HepG2 (cell line): Measurements from ENCODE around the gene NDUFS6. TPM values are rescaled to one million over a fixed set of nuclear protein-coding genes. Genes with fewer than 3 reads are reported as not detected.

Experiments
- ATAC-seq: fragments of 200-7000 bp; cut with Tn5 transposase; 3 replicates; pipeline ENCODE4 v1.9.1; 2020; ENCODE audit warnings: mild to moderate bottlenecking, moderate library complexity
- BruUV-seq: library from RNA; stranded (reverse); fragments of 400-500 nt; replicated peaks from 2 replicates; lab custom pipeline; 2021; lab: Mats Ljungman, UMichigan
- CTCF ChIA-PET: fragments of 300-600 bp; formaldehyde crosslinking; extraction: SDS; loops from one replicate; lab custom pipeline; 2021; ENCODE audit warnings: low total read pairs, inconsistent platforms, low intra/inter-chr PET ratio; lab: Yijun Ruan, JAX
- POLR2A ChIA-PET: fragments of 350-600 bp; sonication (Branson Sonifier 250); formaldehyde crosslinking; loops from one replicate; lab custom pipeline; 2020; ENCODE audit warnings: antibody characterized with exemption, inconsistent platforms; lab: Yijun Ruan, JAX
- DNase-seq: peaks from one replicate; pipeline ENCODE4 v3.0.0-alpha.2; 2015; ENCODE audit warnings: low spot score
- FAIRE-seq: peaks from 3 replicates; lab custom pipeline; 2011; peaks lifted over from hg19 to GRCh38; lab: Jason Lieb, UNC
- H2AFZ ChIP-seq: one replicate; pipeline ENCODE4 v1.6.1; 2011; ENCODE audit warnings: low read length, inconsistent platforms
- H3K27ac ChIP-seq: fragments of 300-600 bp; 3 replicates; pipeline ENCODE4 v1.8.0; 2011; ENCODE audit warnings: mixed run types, mild to moderate bottlenecking, mixed read lengths, low read length, inconsistent platforms; ENCODE audit not compliant: insufficient read depth; ENCODE audit errors: extremely low read length
- H3K27me3 ChIP-seq, 2 experiments: fragments of 200-600 bp in 1 of 2; 2 replicates in 1 of 2; 3 replicates in 1 of 2; pipeline versions ENCODE4 v1.6.0 to v1.8.0; 2011; ENCODE audit warnings: low read length in 2 of 2, mild to moderate bottlenecking in 2 of 2, moderate library complexity in 2 of 2, inconsistent platforms in 1 of 2; ENCODE audit not compliant: insufficient read depth in 2 of 2, control insufficient read depth in 1 of 2
- H3K36me3 ChIP-seq, 2 experiments: fragments of 200-600 bp in 1 of 2; replicated peaks in 1 of 2; 2 replicates in 1 of 2; 3 replicates in 1 of 2; pipeline versions ENCODE4 v1.5.1 to v1.8.0; 2011; ENCODE audit warnings: low read length in 2 of 2, inconsistent platforms in 1 of 2; ENCODE audit not compliant: insufficient read depth in 2 of 2, control insufficient read depth in 1 of 2
- H3K4me1 ChIP-seq: 2 replicates; pipeline ENCODE4 v1.5.1; 2012; ENCODE audit warnings: low read length, inconsistent platforms; ENCODE audit not compliant: insufficient read depth
- H3K4me2 ChIP-seq: 2 replicates; pipeline ENCODE4 v1.6.0; 2011; ENCODE audit warnings: low read depth, low read length, inconsistent platforms
- H3K4me3 ChIP-seq, 3 experiments: fragments of 200-600 bp in 1 of 3; sonication (generic), shearing (Covaris generic) in 1 of 3; replicated peaks in 1 of 3; 2 replicates each; pipeline ENCODE4 v1.5.1; 2011 to 2016; ENCODE audit warnings: low read length in 3 of 3, inconsistent platforms in 2 of 3, low read depth in 2 of 3, mild to moderate bottlenecking in 2 of 3, control low read depth in 1 of 3, mixed read lengths in 1 of 3; ENCODE audit not compliant: insufficient read depth in 1 of 3
- H3K79me2 ChIP-seq: one replicate; pipeline ENCODE4 v1.6.1; 2011; ENCODE audit warnings: low read length, inconsistent platforms; ENCODE audit not compliant: insufficient read depth
- H3K9ac ChIP-seq: 2 replicates; pipeline ENCODE4 v1.6.0; 2011; ENCODE audit warnings: mild to moderate bottlenecking, low read depth, low read length, inconsistent platforms; ENCODE audit not compliant: insufficient read depth
- H3K9me3 ChIP-seq: 2 replicates; pipeline ENCODE4 v1.5.1; 2012; ENCODE audit warnings: mild to moderate bottlenecking, low read length
- H4K20me1 ChIP-seq: 2 replicates; pipeline ENCODE4 v1.6.0; 2011; ENCODE audit warnings: inconsistent platforms, mild to moderate bottlenecking, low read length, moderate library complexity; ENCODE audit not compliant: insufficient read depth
- KMT2B ChIP-seq: IDR thresholded peaks from 2 replicates; pipeline ENCODE4 v1.6.1; 2016; ENCODE audit warnings: missing genetic modification reagents, missing compliant biosample characterization
- MAFK ChIP-seq, 2 experiments: IDR thresholded peaks in 1 of 2; conservative IDR thresholded peaks in 1 of 2; 2 replicates each; pipeline ENCODE4 v1.6.1; 2011; ENCODE audit warnings: improper control_type of control experiment in 2 of 2, low read length in 2 of 2
- MEIS2 ChIP-seq: sonication (generic); formaldehyde crosslinking; IDR thresholded peaks from 2 replicates; pipeline ENCODE4 v1.9.0; 2021; ENCODE audit warnings: mild to moderate bottlenecking, missing genetic modification reagents
- NFE2L2 ChIP-seq: fragments of 150-350 bp; IDR thresholded peaks from 2 replicates; pipeline ENCODE4 v1.6.1; 2014; ENCODE audit warnings: low read length
- REL ChIP-seq: sonication (generic); formaldehyde crosslinking; conservative IDR thresholded peaks from 2 replicates; pipeline ENCODE4 v1.8.0; 2022; ENCODE audit warnings: mild to moderate bottlenecking, missing genetic modification reagents, moderate library complexity
- SRSF1 ChIP-seq: fragments of 200-400 bp; formaldehyde crosslinking; optimal IDR thresholded peaks from 2 replicates; pipeline ENCODE3; 2017; ENCODE audit warnings: mild to moderate bottlenecking, low read depth, low read length, moderate library complexity
- WGBS: methylation state at CpG from one replicate; pipeline ENCODE4 v1.1.6; 2017; ENCODE audit warnings: low lambda C conversion rate; 5-methylcytosine and 5-hydroxymethylcytosine counted together
- in situ Hi-C: cut with HindIII; loops from 2 replicates; pipeline ENCODE4 v1.10.0; 2017; ENCODE audit warnings: low pct_unique_long_range_greater_than_20kb; ENCODE audit not compliant: extremely low pct_ligation_motif_present
- intact Hi-C: fragments of 100-400 bp; cut with micrococcal nuclease; formaldehyde crosslinking; loops from one replicate; pipeline ENCODE4 v1.10.0; 2022; ENCODE audit not compliant: unreplicated experiment
- polyA plus RNA-seq, 8 experiments: library from polyadenylated mRNA; depleted of rRNA in 3 of 8; stranded (reverse) in 7 of 8; unstranded in 1 of 8; fragments of >200 nt; fragmentation: Illumina TruSeq in 4 of 8; extraction: Trizol in 4 of 8; gene quantifications; 2 replicates each; pipeline versions ENCODE4 v1.2.1 to v1.2.3, GENCODE V29; 2011 to 2016; ENCODE audit warnings: low read depth in 4 of 8, missing spikeins in 1 of 8, mixed read lengths in 1 of 8; ENCODE audit not compliant: insufficient read depth in 1 of 8
- total RNA-seq, 5 experiments: library from RNA; depleted of rRNA; stranded (reverse); fragments of >200 nt; fragmentation: Illumina TruSeq; extraction: Trizol; gene quantifications; 2 replicates each; pipeline ENCODE4 v1.2.3, GENCODE V29; 2016; ENCODE audit warnings: low read depth in 1 of 5

NDUFS6 gene
- total and polyA plus RNA-seq, 2 of the 13 experiments (the other 11 are each of a cell fraction or from before 2014, with no cell fraction given), result 23.7 to 50.4 TPM

DNA sequence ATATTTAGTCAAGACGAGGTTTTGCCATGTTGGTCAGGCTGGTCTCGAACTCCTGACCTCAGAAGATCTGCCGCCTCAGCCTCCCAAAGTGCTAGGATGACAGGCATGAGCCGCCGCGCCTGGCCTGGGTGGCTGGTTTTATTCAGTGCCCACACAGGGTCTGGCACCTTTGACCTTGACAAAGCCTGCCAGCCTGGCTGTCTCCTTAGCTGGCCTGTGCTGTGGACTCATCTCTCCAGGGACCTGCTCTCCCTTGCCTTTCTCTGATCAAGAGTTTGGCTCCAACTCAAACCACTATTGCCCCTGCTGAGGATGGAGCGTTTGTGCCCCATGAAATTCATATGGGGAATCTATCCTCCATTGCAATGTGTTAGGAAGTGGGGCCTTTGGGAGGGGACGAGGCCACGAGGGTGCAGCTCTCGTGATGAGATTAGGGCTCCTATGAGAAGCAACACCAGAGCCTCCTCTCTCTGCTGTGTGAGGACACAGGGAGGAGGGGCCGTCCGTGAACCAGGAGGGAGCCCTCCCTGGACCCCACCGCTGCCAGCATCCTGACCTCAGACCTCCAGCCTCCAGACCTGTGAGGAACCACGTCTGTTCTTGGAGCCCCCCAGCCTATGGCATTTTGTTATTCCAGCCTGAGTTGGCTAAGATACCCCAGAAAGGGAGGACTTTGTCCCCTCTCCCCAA is 46.5 kb upstream of the NDUFS6 start (continued):
- no peak for TF ChIP-seq REL (CRISPR knock-in tag)
- no peak for TF ChIP-seq MEIS2
- TF ChIP-seq SRSF1, result no peak
- TF ChIP-seq KMT2B, result no peak

DNA sequence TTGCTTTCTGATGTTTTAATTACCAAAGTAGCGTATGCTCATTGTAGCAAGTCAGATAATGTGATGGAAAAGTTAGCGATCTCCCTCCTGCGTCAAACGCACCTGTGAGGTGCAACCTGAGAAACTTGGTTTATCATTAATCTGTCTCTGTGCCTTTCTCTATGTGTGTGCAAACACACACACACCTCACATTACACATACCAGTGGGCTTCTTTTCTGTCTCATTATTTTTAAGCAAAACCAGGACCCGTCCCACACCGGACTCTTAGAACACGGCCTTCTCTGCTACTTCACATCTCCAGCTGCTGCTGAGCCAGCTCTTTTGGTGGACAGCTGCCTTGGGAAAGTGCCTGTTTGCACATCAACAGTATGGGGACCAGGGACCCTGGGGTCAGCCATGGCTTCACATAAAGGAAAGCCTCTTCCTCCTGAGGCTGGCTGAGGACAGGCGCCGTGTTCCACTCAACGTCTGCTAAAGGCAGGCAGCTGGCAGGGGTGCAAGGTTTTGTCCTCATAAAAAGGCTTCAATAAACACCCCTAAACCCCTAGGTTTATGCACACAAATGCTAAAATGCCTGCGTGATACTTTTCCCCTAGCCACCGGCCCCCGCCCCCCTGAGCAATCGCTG is 45.8 kb upstream of the NDUFS6 start:
- intact Hi-C loops (no loop called here), in situ Hi-C loops (no loop called here)
- no peak overlapping the region for H3K27ac ChIP-seq
- no peak for DNase-seq
- H2AFZ ChIP-seq, result no peak overlapping the region
- BruUV-seq, result no TSS peak
- no peak overlapping the region for H3K4me3 ChIP-seq
- ATAC-seq, result no peak
- no peaks in the 10 kb centered on the region for H3K9me3 ChIP-seq
- H3K4me2 ChIP-seq, result no peak overlapping the region
- 0 out of 4 replicates have a peak, but pooled peaks of 1 of the 2 experiments have one; percentile 7 for TF ChIP-seq MAFK (conservative IDR thresholded peaks at IDR 0.05 in 1 of 2, IDR thresholded peaks at IDR 0.05 in 1 of 2; ENCODE audit: low read length in 2 of 2)
- TF ChIP-seq NFE2L2, result no peak
- H4K20me1 ChIP-seq, result 0 out of 2 replicates have a peak, but pooled peaks cover 2% of the 10 kb centered on the region
- H3K27me3 ChIP-seq, result peaks cover 6 to 57% of the 10 kb centered on the region in 2 experiments; a peak in 4 of 5 replicates
- no peak for FAIRE-seq
- WGBS, result 28% methylated on average over 14 of the region's 14 CpGs
- no peak overlapping the region for H3K9ac ChIP-seq
- H3K4me1 ChIP-seq, result no peaks in the 10 kb centered on the region
- no peaks in the 10 kb centered on the region for H3K79me2 ChIP-seq
- ChIA-PET POLR2A (no interaction called here), CTCF (no interaction called here)
- H3K36me3 ChIP-seq, result no peaks in the 10 kb centered on the region
